Kidney (tissue), 14 donors: ENCODE results near the gene FAAP100. TPM values are rescaled to one million over a fixed set of nuclear protein-coding genes. Genes with fewer than 3 reads are reported as not detected.

Source experiments
- DNase-seq, 5 donors: peaks; one replicate each; pipeline ENCODE4 v3.0.0-alpha.2; 2013 to 2020
- FAIRE-seq: peaks from 2 replicates; lab custom pipeline; 2012; peaks lifted over from hg19 to GRCh38; lab: Jason Lieb, UNC
- H3K27ac ChIP-seq, 2 donors: one replicate each; pipeline ENCODE4 v1.7.0; 2013; ENCODE audit warnings: low read depth in 2 of 2, low read length in 2 of 2, inconsistent platforms in 1 of 2
- H3K27me3 ChIP-seq: one replicate; pipeline ENCODE4 v1.7.1; 2013; ENCODE audit warnings: low read length, inconsistent platforms; ENCODE audit not compliant: control insufficient read depth, insufficient read depth
- H3K36me3 ChIP-seq, 3 donors: one replicate each; pipeline versions ENCODE4 v1.7.0 to v1.7.1; 2013; ENCODE audit warnings: low read length in 3 of 3, control low read depth in 1 of 3, inconsistent platforms in 1 of 3; ENCODE audit not compliant: insufficient read depth in 3 of 3, control insufficient read depth in 2 of 3
- H3K4me1 ChIP-seq, 3 donors: one replicate each; pipeline versions ENCODE4 v1.7.0 to v1.7.1; 2013; ENCODE audit warnings: low read length in 3 of 3, inconsistent platforms in 1 of 3, low read depth in 1 of 3; ENCODE audit not compliant: control insufficient read depth in 2 of 3, insufficient read depth in 2 of 3
- H3K4me3 ChIP-seq, 3 donors: one replicate each; pipeline versions ENCODE4 v1.7.0 to v1.8.1; 2013; ENCODE audit warnings: low read length in 3 of 3, control low read depth in 1 of 3, inconsistent platforms in 1 of 3
- H3K9ac ChIP-seq, 3 donors: one replicate each; pipeline versions ENCODE4 v1.7.0 to v1.7.1; 2013; ENCODE audit warnings: low read length in 3 of 3, control low read depth in 1 of 3, inconsistent platforms in 1 of 3
- H3K9me3 ChIP-seq, 3 donors: one replicate each; pipeline versions ENCODE4 v1.7.0 to v1.7.1; 2013; ENCODE audit warnings: low read length in 3 of 3, control low read depth in 1 of 3, inconsistent platforms in 1 of 3; ENCODE audit not compliant: control insufficient read depth in 2 of 3, insufficient read depth in 1 of 3
- intact Hi-C: fragments of 100-400 bp; cut with DNase I; formaldehyde crosslinking; loops from one replicate; pipeline ENCODE4 v1.11.1; 2022
- polyA plus RNA-seq: library from polyadenylated mRNA; stranded (reverse); fragments of 350-450 nt; fragmentation: Illumina TruSeq; extraction: RNeasy Lipid Tissue Mini Kit (QIAGEN cat#74804); gene quantifications from one replicate; pipeline ENCODE4 v1.2.3, GENCODE V29; 2014; ENCODE audit warnings: low read depth, low replicate concordance; ENCODE audit not compliant: insufficient read depth
- total RNA-seq: library from RNA; stranded (reverse); fragmentation: NEBNext Ultra II Directional; extraction: Animal tissue kit (Norgen Biotek cat#: 25700); gene quantifications from one replicate; pipeline ENCODE4 v1.2.1, GENCODE V29; 2021
- TF ChIP-seq, protein P1 (sequence below): IDR thresholded peaks from 3 replicates; pipeline ENCODE4 v1.5.1; 2012; ENCODE audit warnings: mild to moderate bottlenecking, moderate library complexity, borderline replicate concordance; ENCODE audit not compliant: insufficient read depth; ENCODE audit errors: extremely low read depth
- donor health status: control.
- donor health status: control.
- donor health status: control.
- donor health status: control.
- donor health status: control.
- donor health status: DM: yes; HTN: yes; CAD: no.
- donor health status: Normal renal cell carcinoma (clear cell type).

Gene FAAP100
- total and polyA plus RNA-seq, 2 donors from 2014 or later: 13.2 to 28.6 TPM

DNA sequence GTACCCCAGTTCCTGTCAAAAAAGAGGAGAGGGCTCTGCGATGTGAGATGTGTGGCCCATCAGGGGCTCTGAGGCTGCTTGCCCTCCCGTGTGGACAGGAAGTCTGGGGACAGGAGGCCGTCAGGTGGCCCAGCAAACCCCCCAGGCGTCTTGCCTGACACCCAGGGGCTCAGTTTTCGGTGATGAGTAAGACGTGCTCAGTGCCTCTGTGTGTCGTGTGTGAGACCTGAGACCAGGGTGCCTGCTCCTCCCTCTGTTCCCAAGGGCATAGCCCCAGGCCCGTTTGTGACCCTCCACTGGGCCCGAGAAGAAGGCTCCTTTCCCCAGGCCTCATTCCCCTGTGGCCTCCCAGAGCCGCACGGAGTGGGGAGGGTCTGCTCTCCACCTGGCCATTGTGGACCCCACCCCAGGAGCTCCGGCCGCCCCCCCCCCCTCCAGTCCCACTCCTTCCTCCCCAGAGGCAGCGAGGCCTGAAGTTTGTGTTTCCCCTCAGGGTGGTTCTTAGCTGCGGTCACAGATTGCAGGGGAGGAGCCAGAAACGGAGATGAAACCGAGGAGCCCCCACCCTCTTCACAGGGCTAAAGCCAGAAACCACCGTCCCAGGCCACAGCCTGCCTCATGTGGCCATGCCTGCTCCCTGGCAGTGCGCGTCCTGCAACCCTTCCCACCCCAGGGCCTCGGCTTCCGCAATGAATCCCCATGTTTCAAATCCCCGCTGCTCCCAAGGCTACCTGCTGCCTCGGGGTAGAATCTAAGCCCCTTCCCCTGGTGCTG, 34.6 kb downstream of the FAAP100 start:
- peaks cover 0 to 35% (median 2%) of the 10 kb centered on the region in 3 donors for H3K4me1 ChIP-seq
- FAIRE-seq (no peak), DNase-seq (peak in 2 of 5 donors; percentile 65 to 83)
- intact Hi-C loops: no loop called here
- no peaks in the 10 kb centered on the region for H3K9me3 ChIP-seq
- H3K4me3 ChIP-seq: no peak overlapping the region
- TF ChIP-seq, protein P1, sequence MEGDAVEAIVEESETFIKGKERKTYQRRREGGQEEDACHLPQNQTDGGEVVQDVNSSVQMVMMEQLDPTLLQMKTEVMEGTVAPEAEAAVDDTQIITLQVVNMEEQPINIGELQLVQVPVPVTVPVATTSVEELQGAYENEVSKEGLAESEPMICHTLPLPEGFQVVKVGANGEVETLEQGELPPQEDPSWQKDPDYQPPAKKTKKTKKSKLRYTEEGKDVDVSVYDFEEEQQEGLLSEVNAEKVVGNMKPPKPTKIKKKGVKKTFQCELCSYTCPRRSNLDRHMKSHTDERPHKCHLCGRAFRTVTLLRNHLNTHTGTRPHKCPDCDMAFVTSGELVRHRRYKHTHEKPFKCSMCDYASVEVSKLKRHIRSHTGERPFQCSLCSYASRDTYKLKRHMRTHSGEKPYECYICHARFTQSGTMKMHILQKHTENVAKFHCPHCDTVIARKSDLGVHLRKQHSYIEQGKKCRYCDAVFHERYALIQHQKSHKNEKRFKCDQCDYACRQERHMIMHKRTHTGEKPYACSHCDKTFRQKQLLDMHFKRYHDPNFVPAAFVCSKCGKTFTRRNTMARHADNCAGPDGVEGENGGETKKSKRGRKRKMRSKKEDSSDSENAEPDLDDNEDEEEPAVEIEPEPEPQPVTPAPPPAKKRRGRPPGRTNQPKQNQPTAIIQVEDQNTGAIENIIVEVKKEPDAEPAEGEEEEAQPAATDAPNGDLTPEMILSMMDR: no peak
- H3K9ac ChIP-seq: peak overlapping the region in 1 of 3 donors; percentile 26
- no peaks in the 10 kb centered on the region for H3K36me3 ChIP-seq
- peak overlapping the region in 1 of 2 donors; percentile 17 for H3K27ac ChIP-seq
- no peaks in the 10 kb centered on the region for H3K27me3 ChIP-seq

DNA sequence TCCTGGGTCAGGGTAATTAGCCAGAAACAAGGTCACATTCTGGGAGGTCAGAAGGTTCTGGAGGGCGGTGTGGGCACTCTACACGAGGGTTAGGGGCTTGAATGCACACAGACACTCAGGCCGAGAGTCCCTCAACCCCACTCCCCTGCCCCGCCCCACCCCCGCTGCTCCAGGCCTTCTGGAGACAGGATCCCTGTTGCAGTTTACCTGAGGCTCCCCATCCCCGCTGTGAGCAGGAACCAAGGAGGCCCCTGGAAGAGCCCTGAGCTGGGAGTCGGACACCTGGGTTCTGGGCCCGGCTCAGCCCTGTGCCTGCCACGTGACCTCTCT, 35.2 kb downstream of the FAAP100 start:
- Histone ChIP-seq H3K9ac (no peak overlapping the region), H3K9me3 (no peaks in the 10 kb centered on the region), H3K36me3 (no peaks in the 10 kb centered on the region), H3K27me3 (no peaks in the 10 kb centered on the region), H3K27ac (no peak overlapping the region), H3K4me1 (peaks cover 0 to 35% (median 2%) of the 10 kb centered on the region in 3 donors), H3K4me3 (no peak overlapping the region)
- peak in 2 of 5 donors; percentile 57 to 77 for DNase-seq
- intact Hi-C loops: no loop called here
- no peak for FAIRE-seq
- TF ChIP-seq, protein P1: no peak

DNA sequence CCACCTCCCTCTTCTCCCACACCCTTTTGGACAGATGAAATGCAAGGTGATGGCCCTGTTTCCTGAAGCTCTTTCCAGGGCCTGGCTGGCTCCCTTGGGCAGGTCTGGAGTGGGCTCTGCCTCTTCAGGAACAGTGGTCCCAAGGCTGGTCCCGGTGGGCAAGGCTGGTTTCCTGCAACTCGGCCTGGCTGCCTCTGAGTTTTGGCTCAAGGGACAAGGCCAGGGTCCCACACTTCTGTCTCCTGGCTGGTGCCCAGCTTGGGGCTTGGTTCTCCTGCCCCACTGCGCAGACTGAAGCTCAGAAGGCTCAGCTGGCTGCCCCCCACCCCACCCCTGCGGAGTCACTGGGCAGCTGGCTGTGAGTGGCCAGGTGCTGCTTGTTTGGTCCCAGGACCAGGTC, 35.7 kb downstream of the FAAP100 start:
- H3K9me3 ChIP-seq: no peaks in the 10 kb centered on the region
- FAIRE-seq (no peak), DNase-seq (peak in 2 of 5 donors; percentile 47 to 71)
- H3K4me3 ChIP-seq: peak overlapping the region in 1 of 3 donors; percentile 49
- TF ChIP-seq, protein P1: no peak
- H3K9ac ChIP-seq: peak overlapping the region in 2 of 3 donors; percentile 22 to 65
- no peak overlapping the region for H3K27ac ChIP-seq
- H3K36me3 ChIP-seq: peaks cover 0 to 5% (median 0%) of the 10 kb centered on the region in 3 donors
- peaks cover 0 to 36% (median 2%) of the 10 kb centered on the region in 3 donors for H3K4me1 ChIP-seq
- intact Hi-C loops: no loop called here
- no peaks in the 10 kb centered on the region for H3K27me3 ChIP-seq
